GM21737 (cell line): ENCODE results near the gene FOXP3.

Source experiments
- ATAC-seq: cut with Tn5 transposase; IDR thresholded peaks from one replicate; pipeline ENCODE4 v1.9.1; 2021; ENCODE audit warnings: mild to moderate bottlenecking, moderate library complexity; ENCODE audit not compliant: unreplicated experiment

Gene FOXP3

DNA sequence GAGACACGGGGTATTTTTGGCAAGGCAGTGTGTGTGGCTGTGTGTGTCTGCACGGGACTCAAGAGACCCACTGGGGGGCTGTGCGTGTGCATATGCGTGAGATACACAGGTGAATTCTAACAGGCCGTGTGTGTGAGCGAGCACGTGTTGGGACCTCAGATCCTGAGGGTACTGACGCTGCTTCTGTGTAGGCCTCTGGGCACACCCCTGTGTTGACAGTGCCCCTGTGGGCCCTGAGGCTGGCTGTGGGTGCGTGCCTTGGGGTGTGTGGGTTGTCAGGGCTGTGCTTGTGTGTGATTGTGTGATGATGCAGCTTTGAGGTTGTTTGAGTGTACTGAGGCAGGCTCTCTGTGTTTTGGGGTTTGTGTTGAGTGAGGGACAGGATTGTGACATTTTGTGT lies 13.9 kb downstream of the FOXP3 start:
- ATAC-seq, result no peak

GRCh38 chrX:49250066-49250465 lies 14.4 kb downstream of the FOXP3 start:
- no peak for ATAC-seq

GRCh38 chrX:49249616-49250015 lies 14.9 kb downstream of the FOXP3 start:
- no peak for ATAC-seq

DNA sequence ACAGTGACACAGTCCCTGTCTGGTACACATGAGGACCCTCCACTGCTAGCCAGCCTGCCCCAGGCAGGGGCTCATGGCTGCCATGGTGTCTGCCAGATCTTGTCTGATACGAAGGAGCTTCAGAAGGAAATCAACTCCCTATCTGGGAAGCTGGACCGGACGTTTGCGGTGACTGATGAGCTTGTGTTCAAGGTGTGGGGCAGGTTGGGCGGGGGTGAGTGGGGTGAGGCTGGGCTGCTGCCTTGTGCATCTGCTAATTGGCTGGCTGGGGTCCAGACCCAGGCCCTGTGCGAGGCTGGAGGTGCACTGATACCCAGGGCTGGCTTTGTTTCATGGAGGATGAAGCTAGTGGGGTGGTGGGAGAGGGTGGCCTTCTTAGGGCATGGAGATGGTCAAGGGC lies 15.4 kb downstream of the FOXP3 start:
- no peak for ATAC-seq

GRCh38 chrX:49247916-49248811 lies 16.3 kb downstream of the FOXP3 start:
- ATAC-seq, result no peak

- ATAC-seq, result no peak
Observed at GRCh38 chrX:49247346-49247745, 17.2 kb downstream of the FOXP3 start.

GRCh38 chrX:49246541-49246940 lies 18.0 kb downstream of the FOXP3 start:
- no peak for ATAC-seq

GRCh38 chrX:49244207-49244606 lies 20.3 kb downstream of the FOXP3 start:
- ATAC-seq, result no peak

- no peak for ATAC-seq
Observed at GRCh38 chrX:49243166-49243565, 21.3 kb downstream of the FOXP3 start.

DNA sequence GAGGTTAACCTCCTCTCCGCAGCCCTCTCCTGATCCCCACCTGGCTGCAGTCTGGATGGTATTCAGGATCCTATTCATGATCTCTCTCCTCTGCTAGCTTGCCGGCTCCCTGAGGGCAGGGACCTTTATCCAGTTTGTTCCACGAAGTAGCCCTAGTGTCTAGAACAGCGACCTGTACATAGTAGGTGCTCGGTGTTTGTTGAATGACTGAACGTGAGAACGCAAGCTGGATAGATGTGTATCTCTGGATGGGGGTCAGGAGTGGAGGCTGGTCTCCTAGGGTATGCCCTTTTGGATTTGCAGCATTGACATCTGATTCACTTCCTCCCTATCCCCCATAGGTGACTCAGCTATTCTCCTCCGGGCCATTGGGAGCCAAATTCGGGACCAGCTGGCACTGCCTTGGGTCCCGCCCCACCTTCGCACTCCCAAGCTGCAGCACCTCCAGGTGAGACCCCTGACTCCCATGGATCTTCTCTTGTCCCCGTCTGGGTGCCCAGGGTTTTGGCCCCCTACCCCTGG lies 21.9 kb downstream of the FOXP3 start:
- no peak for ATAC-seq

GRCh38 chrX:49238735-49239134 lies 25.8 kb downstream of the FOXP3 start:
- ATAC-seq, result no peak

DNA sequence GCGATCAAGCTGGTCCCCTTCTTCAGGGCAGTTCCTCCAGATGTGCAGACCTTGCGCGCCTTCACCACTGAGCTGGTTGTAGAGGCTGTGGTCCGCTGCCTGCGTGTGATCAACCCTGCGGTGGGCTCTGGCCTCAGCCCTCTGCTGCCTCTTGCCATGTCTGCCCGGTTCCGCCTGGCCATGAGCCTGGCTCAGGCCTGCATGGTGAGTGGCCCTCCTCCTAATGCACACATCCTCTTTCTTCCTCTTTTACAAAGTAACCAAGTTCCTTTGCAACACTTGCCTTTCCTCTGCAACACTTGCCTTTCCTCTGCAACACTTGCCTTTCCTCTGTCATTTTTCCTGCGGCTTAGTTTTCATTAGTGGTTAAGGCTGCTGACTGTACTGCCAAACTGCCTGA lies 27.4 kb downstream of the FOXP3 start:
- no peak for ATAC-seq

DNA sequence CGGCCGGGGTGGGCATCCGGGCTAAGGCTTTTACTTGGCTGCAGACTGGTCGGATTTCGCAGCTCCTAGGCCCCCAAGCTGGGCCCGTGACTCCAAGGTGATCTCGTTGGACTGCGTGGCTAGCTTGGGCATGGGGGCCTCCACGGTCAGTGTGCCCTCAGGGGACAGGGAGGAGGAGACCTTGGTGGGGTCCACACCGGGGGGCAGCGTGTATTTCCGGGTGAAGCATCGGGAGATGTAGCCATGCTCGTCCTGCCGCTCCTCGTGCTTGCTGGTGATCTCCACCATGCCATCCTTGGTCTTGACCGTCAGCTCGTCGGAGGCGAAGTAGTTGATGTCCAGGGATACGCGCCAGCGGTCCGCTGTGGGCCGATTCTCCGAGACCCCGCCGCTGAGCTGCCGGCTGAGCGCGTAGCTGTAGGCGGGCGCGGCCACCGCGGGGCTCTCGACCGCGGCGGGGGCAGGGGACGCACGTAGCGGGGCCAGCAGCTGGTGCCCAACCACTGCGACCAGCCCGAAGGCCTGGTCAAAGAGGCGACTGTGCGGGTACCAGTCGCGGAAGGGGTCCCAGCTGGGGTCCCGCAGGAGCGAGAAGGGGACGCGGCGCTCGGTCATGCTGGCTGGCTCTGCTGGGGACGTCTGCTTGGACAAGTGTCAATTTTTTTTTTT lies 30.5 kb downstream of the FOXP3 start:
- ATAC-seq, result no peak

DNA sequence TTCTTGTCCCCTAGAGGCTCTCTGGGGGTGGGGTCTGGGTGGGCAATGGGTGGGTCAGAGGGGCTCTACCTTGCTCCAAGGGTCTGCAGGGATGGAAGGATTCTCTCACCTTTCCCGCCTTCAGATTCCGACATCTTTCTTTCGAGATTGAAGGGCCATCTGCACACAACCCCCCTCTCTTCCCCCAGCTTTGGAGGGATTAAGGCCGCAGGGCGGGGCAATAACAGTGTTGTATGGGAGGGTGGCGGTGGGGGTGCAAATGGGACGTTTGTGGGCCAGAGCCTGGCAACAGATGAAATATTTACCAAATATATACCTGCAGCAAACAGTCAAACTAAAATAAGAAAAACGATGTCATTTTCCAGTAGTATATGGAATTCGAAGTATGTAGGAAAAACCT lies 31.3 kb downstream of the FOXP3 start, which contains the start of gene CACNA1F:
TSS of gene CACNA1F (minus strand) at position 165 of the 400 bp plus-strand sequence. CDS start at position 134, 31 bp downstream.
- no peak for ATAC-seq

DNA sequence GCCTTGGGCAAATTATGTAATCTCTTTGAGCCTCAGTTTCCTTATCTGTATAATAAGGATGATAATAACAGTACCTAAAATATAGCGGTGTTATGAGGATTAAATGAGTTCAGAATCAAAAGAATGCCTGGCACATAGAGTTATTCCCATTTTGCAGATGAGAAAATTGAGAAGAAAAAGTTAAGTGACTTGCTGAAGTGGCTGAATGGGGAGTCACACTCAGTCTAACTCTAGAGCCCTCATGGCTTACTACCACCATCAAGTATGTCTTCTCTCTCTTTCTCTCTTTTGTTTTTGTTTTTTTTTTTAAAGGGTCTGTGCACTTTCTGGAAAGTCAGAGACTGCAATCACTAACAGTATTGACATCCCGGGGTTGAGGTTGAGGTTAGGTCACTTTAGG lies 32.0 kb downstream of the FOXP3 start:
- ATAC-seq, result no peak

- ATAC-seq, result no peak
Observed at GRCh38 chrX:49231333-49232000, 33.0 kb downstream of the FOXP3 start.

DNA sequence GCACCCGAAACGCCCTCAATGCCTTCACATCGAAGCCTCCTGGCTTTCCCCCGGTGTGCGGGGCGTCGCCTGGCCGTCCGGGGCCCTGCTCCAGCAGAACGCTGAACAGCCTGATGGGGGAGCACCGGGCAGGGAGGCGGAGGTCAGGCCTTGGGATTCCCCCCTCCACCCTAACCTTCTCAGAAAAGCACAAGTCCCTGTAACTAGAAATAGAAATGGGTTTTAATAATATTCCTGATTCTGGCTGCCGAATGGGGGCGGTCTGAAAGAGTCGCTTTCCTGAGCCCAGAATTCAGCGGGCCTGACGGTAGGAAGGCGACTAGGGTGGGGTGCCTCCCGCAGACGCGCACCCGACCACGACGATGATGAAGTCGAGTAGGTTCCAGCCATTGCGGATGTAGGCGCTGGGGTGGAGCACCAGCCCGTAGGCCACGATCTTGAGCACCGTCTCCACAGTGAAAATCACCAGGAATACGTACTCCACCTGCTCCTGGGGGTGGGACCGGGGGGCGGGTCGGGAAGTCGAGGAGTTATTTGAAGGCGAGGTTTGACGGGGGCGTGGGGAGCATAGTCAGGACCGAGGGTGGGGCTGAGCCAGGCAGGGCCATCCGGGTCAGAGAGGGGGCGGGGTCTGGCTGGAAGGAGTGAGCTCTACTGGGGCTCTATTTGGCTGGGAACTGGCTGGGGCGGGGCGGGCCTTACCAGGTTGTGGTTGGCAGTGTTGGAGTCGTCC lies 33.8 kb downstream of the FOXP3 start:
- ATAC-seq, result peak; percentile 73

GRCh38 chrX:49228185-49228584 lies 36.3 kb downstream of the FOXP3 start:
- ATAC-seq, result no peak

GRCh38 chrX:49227726-49228125 lies 36.8 kb downstream of the FOXP3 start:
- no peak for ATAC-seq

GRCh38 chrX:49226946-49227345 lies 37.6 kb downstream of the FOXP3 start:
- ATAC-seq, result no peak

DNA sequence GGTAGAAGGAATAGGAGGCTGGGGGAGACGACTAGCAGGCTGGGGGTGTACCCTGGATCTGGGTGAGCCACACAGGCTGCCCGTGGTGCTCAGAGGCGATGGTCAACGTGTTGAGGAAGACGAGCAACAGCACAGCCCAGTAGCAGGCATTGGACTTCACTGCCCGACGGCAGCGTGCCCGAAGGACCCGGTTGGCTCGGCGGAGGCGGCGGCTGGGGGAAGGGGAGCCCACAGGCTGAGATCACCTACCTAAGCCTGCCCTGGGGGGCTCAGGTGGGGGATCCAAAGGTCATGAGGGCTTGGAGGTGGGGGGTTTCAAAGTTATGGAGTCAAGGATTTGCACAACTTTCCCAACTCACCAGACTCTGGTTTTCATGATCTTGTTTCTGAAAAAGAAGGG lies 38.7 kb downstream of the FOXP3 start:
- ATAC-seq, result no peak
